IMR-90 (cell line): Measurements from ENCODE around the gene ITGA6. TPM values are rescaled to one million over a fixed set of nuclear protein-coding genes. Genes with fewer than 3 reads are reported as not detected.
A peak's percentile ranks its signal among the peaks of the same experiment; 100 is the strongest.

ENCODE experiments used
- ATAC-seq: fragments of 200-7000 bp; cut with Tn5 transposase; 2 replicates; pipeline ENCODE4 v1.9.1; 2020; ENCODE audit warnings: low read depth, mild to moderate bottlenecking, moderate library complexity
- BruUV-seq: library from RNA; stranded (reverse); fragments of 400-500 nt; replicated peaks from 2 replicates; lab custom pipeline; 2021; lab: Mats Ljungman, UMichigan
- CTCF ChIA-PET: fragments of 300-600 bp; formaldehyde crosslinking; extraction: SDS; loops from one replicate; lab custom pipeline; 2021; ENCODE audit warnings: antibody characterized with exemption; lab: Yijun Ruan, JAX
- POLR2A ChIA-PET: fragments of 300-600 bp; sonication (Branson Sonifier 250); formaldehyde crosslinking; loops from one replicate; lab custom pipeline; 2022; ENCODE audit warnings: antibody characterized with exemption; ENCODE audit not compliant: unreplicated experiment; lab: Charles Lee
- DNase-seq: peaks from one replicate; pipeline ENCODE4 v3.0.0; 2013
- H2AFZ ChIP-seq: replicated peaks from 2 replicates; pipeline ENCODE3; 2013; ENCODE audit warnings: low read length, mild to moderate bottlenecking; ENCODE audit not compliant: poor library complexity
- H2AK5ac ChIP-seq: 2 replicates; pipeline ENCODE4 v1.6.1; 2013; ENCODE audit warnings: low read depth, low read length, inconsistent platforms
- H2AK9ac ChIP-seq: replicated peaks from 2 replicates; pipeline ENCODE3; 2013; ENCODE audit warnings: mild to moderate bottlenecking, low read depth, low read length, moderate library complexity; ENCODE audit not compliant: poor library complexity
- H2BK120ac ChIP-seq: 2 replicates; pipeline ENCODE4 v1.6.1; 2013; ENCODE audit warnings: low read depth, low read length, inconsistent platforms
- H2BK15ac ChIP-seq: 3 replicates; pipeline ENCODE4 v1.6.1; 2013; ENCODE audit warnings: low read depth, low read length, inconsistent platforms
- H2BK20ac ChIP-seq: 2 replicates; pipeline ENCODE4 v1.6.1; 2013; ENCODE audit warnings: low read depth, mild to moderate bottlenecking, inconsistent platforms, low read length, moderate library complexity
- H2BK5ac ChIP-seq: 2 replicates; pipeline ENCODE4 v1.6.1; 2013; ENCODE audit warnings: mild to moderate bottlenecking, low read depth, low read length, inconsistent platforms; ENCODE audit not compliant: poor library complexity, severe bottlenecking
- H3K14ac ChIP-seq: replicated peaks from 2 replicates; pipeline ENCODE4 v1.6.1; 2013; ENCODE audit warnings: low read depth, low read length, inconsistent platforms
- H3K18ac ChIP-seq: 2 replicates; pipeline ENCODE4 v1.6.1; 2013; ENCODE audit warnings: low read depth, low read length, control low read depth
- H3K23ac ChIP-seq: 2 replicates; pipeline ENCODE4 v1.6.1; 2013; ENCODE audit warnings: low read depth, low read length, inconsistent platforms
- H3K27ac ChIP-seq: 2 replicates; pipeline ENCODE4 v1.5.1; 2013; ENCODE audit warnings: mild to moderate bottlenecking, control low read depth, low read length; ENCODE audit not compliant: insufficient read depth
- H3K27me3 ChIP-seq: 2 replicates; pipeline ENCODE4 v1.6.1; 2013; ENCODE audit warnings: low read length; ENCODE audit not compliant: control insufficient read depth, insufficient read depth
- H3K36me3 ChIP-seq: 2 replicates; pipeline ENCODE4 v1.6.1; 2013; ENCODE audit warnings: low read length, mixed read lengths; ENCODE audit not compliant: control insufficient read depth, insufficient read depth
- H3K4ac ChIP-seq: 2 replicates; pipeline ENCODE4 v1.6.1; 2013; ENCODE audit warnings: low read depth, low read length, inconsistent platforms
- H3K4me1 ChIP-seq: 2 replicates; pipeline ENCODE4 v1.6.1; 2013; ENCODE audit warnings: low read length, mixed read lengths; ENCODE audit not compliant: control insufficient read depth, insufficient read depth
- H3K4me2 ChIP-seq: 2 replicates; pipeline ENCODE4 v1.6.1; 2013; ENCODE audit warnings: low read depth, mild to moderate bottlenecking, control low read depth, low read length, moderate library complexity
- H3K4me3 ChIP-seq: 2 replicates; pipeline ENCODE4 v1.5.1; 2013; ENCODE audit warnings: low read depth, mild to moderate bottlenecking, control low read depth, low read length, moderate library complexity; ENCODE audit not compliant: insufficient read depth
- H3K56ac ChIP-seq: 2 replicates; pipeline ENCODE4 v1.6.1; 2013; ENCODE audit warnings: low read length, inconsistent platforms; ENCODE audit not compliant: insufficient read depth; ENCODE audit errors: extremely low read depth
- H3K79me1 ChIP-seq, 2 experiments: 2 replicates each; pipeline ENCODE4 v1.6.1; 2013; ENCODE audit warnings: low read length in 2 of 2, inconsistent platforms in 1 of 2, low read depth in 1 of 2
- H3K9ac ChIP-seq: 2 replicates; pipeline ENCODE4 v1.6.1; 2013; ENCODE audit warnings: low read depth, low read length, control low read depth
- H3K9me1 ChIP-seq: 2 replicates; pipeline ENCODE4 v1.6.1; 2013; ENCODE audit warnings: low read length, inconsistent platforms; ENCODE audit not compliant: insufficient read depth
- H3K9me3 ChIP-seq: 2 replicates; pipeline ENCODE4 v1.6.1; 2013; ENCODE audit warnings: low read length; ENCODE audit not compliant: control insufficient read depth, insufficient read depth
- H4K20me1 ChIP-seq: 2 replicates; pipeline ENCODE4 v1.6.1; 2013; ENCODE audit warnings: low read length, inconsistent platforms; ENCODE audit not compliant: insufficient read depth
- H4K5ac ChIP-seq: 2 replicates; pipeline ENCODE4 v1.6.1; 2013; ENCODE audit warnings: mild to moderate bottlenecking, low read depth, low read length, control low read depth
- H4K8ac ChIP-seq, 2 experiments: 2 replicates each; pipeline ENCODE4 v1.6.1; 2013; ENCODE audit warnings: low read depth in 2 of 2, low read length in 2 of 2, control low read depth in 1 of 2, inconsistent platforms in 1 of 2
- H4K91ac ChIP-seq: 2 replicates; pipeline ENCODE4 v1.6.1; 2013; ENCODE audit warnings: low read depth, low read length, inconsistent platforms; ENCODE audit not compliant: insufficient read depth
- MAFK ChIP-seq: IDR thresholded peaks from 2 replicates; pipeline ENCODE4 v1.6.1; 2012; ENCODE audit warnings: low read depth, low read length, improper control_type of control experiment
- MAZ ChIP-seq: IDR thresholded peaks from 2 replicates; pipeline ENCODE4 v1.6.1; 2012; ENCODE audit warnings: low read depth, mild to moderate bottlenecking, low read length, improper control_type of control experiment, moderate library complexity, borderline replicate concordance
- POLR2A ChIP-seq: IDR thresholded peaks from 2 replicates; pipeline ENCODE4 v1.6.1; 2012; ENCODE audit warnings: mild to moderate bottlenecking, low read depth, low read length
- RAD21 ChIP-seq: IDR thresholded peaks from 2 replicates; pipeline ENCODE4 v1.6.1; 2012; ENCODE audit warnings: low read length, improper control_type of control experiment
- RCOR1 ChIP-seq: IDR thresholded peaks from 2 replicates; pipeline ENCODE4 v1.6.1; 2012; ENCODE audit warnings: mild to moderate bottlenecking, low read length, improper control_type of control experiment; ENCODE audit not compliant: insufficient replicate concordance
- RFX5 ChIP-seq: IDR thresholded peaks from 2 replicates; pipeline ENCODE4 v1.8.0; 2012; ENCODE audit warnings: low read depth, mild to moderate bottlenecking, low read length, moderate library complexity
- WGBS, 2 experiments: methylation state at CpG; one replicate each; pipeline versions ENCODE4 v1.1.5 to v1.1.7; 2013; ENCODE audit warnings: missing lambda C conversion rate in 2 of 2; ENCODE audit not compliant: insufficient read length in 1 of 2; ENCODE audit errors: extremely low coverage in 2 of 2; 5-methylcytosine and 5-hydroxymethylcytosine counted together
- dilution Hi-C: fragments of 300-500 bp; cut with HindIII; formaldehyde crosslinking; loops from one replicate; pipeline ENCODE4 v1.14.3; 2018; ENCODE audit warnings: low sequenced_read_pairs; ENCODE audit not compliant: unreplicated experiment
- in situ Hi-C: fragments of 300-500 bp; cut with MboI; formaldehyde crosslinking; loops from 3 replicates; pipeline ENCODE4 v1.14.3; 2019; ENCODE audit warnings: low sequenced_read_pairs, inconsistent platforms, mixed read lengths
- intact Hi-C: fragments of 100-400 bp; cut with micrococcal nuclease; formaldehyde crosslinking; loops from 2 replicates; pipeline ENCODE4 v1.10.0; 2022
- polyA plus RNA-seq, 3 experiments: library from polyadenylated mRNA; depleted of rRNA; stranded (reverse); fragments of >200 nt; gene quantifications; 2 replicates each; pipeline ENCODE4 v1.2.3, GENCODE V29; 2012; ENCODE audit warnings: low replicate concordance in 1 of 3
- total RNA-seq: library from RNA; depleted of rRNA; stranded (reverse); fragments of >200 nt; gene quantifications from 2 replicates; pipeline ENCODE4 v1.2.3, GENCODE V29; 2012

Gene ITGA6
- total and polyA plus RNA-seq, 2 of the 4 experiments (the other 2 are of a cell fraction), result 12.5 to 43.9 TPM

- H3K27ac ChIP-seq, result no peak overlapping the region
- no peak overlapping the region for H3K4me2 ChIP-seq
- POLR2A ChIA-PET, result no interaction called here
- H3K79me1 ChIP-seq, result peaks cover 22 to 43% of the 10 kb centered on the region in 2 experiments; a peak in 3 of 4 replicates
- ATAC-seq, result no peak
- H2BK120ac ChIP-seq, result no peak overlapping the region
- H3K14ac ChIP-seq, result no peak overlapping the region
- H2AK5ac ChIP-seq, result no peak overlapping the region
- no TSS peak for BruUV-seq
- no peaks in the 10 kb centered on the region for H3K36me3 ChIP-seq
- H3K4ac ChIP-seq, result no peak overlapping the region
- H3K56ac ChIP-seq, result no peak overlapping the region
- H3K27me3 ChIP-seq, result no peaks in the 10 kb centered on the region
- H2BK20ac ChIP-seq, result no peak overlapping the region
- peaks cover 7% of the 10 kb centered on the region for H3K4me1 ChIP-seq
- no peak overlapping the region for H2BK5ac ChIP-seq
- intact Hi-C loops (no loop called here), in situ Hi-C loops (no loop called here), dilution Hi-C loops (no loop called here)
- no peak overlapping the region for H4K91ac ChIP-seq
- H4K20me1 ChIP-seq, result peaks cover 8% of the 10 kb centered on the region; the same call in 1 of the 2 replicates
- H4K8ac ChIP-seq, result no peak overlapping the region
- no peak overlapping the region for H2AFZ ChIP-seq
- H3K9me1 ChIP-seq, result peaks cover 16% of the 10 kb centered on the region
- H3K9ac ChIP-seq, result no peak overlapping the region
- WGBS, 2 experiments, result 20% methylated on average over 1 of the region's 6 CpGs; no CpG with 5 or more reads in 1 of the 2 experiments
- H3K9me3 ChIP-seq, result no peaks in the 10 kb centered on the region
- no peak overlapping the region for H3K4me3 ChIP-seq
- no peak overlapping the region for H4K5ac ChIP-seq
- CTCF ChIA-PET, result interaction anchor here (1.4 kb wide), 1 partner anchor 19 kb away, joined by 3 read pairs; the partner anchor contains the start of gene ITGA6
- H2AK9ac ChIP-seq, result no peak overlapping the region
- DNase-seq, result no peak
- H3K23ac ChIP-seq, result no peak overlapping the region
- H3K18ac ChIP-seq, result no peak overlapping the region
- H2BK15ac ChIP-seq, result no peak overlapping the region
- TF ChIP-seq RFX5 (no peak), POLR2A (no peak), RAD21 (no peak), RCOR1 (no peak), MAFK (peak; percentile 50; the same call in 1 of the 2 replicates), MAZ (no peak)
Observed at GRCh38 chr2:172446474-172447063, 19.2 kb downstream of the ITGA6 start.
